AG10803 (cell line): ENCODE results near the gene C1GALT1C1L.
"Not testable (repeated sequence)": the region's sequence is repeated elsewhere in the genome, so short reads cannot be mapped to it uniquely, and the experiment has no call there.

Experiments
- DNase-seq: peaks from one replicate; pipeline ENCODE4 v3.0.0; 2010; ENCODE audit warnings: low read depth
- H3K4me3 ChIP-seq: 2 replicates; pipeline ENCODE4 v1.5.1; 2011; ENCODE audit warnings: mild to moderate bottlenecking, low read length, control low read depth
- CTCF ChIP-seq: conservative IDR thresholded peaks from 2 replicates; pipeline ENCODE4 v1.5.1; 2011; ENCODE audit warnings: mild to moderate bottlenecking, low read length, control low read depth, inconsistent platforms

Gene C1GALT1C1L

GRCh38 chr2:43692428-43692994 is 16.3 kb upstream of the C1GALT1C1L start:
- H3K4me3 ChIP-seq: no peak overlapping the region
- no peak for TF ChIP-seq CTCF
- DNase-seq: no peak

- DNase-seq: no peak
- H3K4me3 ChIP-seq: no peak overlapping the region
- TF ChIP-seq CTCF: no peak
These were observed 13.8 kb upstream of the C1GALT1C1L start for GRCh38 chr2:43689999-43690398.

GRCh38 chr2:43685357-43685756 is 9.1 kb upstream of the C1GALT1C1L start:
- H3K4me3 ChIP-seq: no peak overlapping the region
- no peak for TF ChIP-seq CTCF
- no peak for DNase-seq

GRCh38 chr2:43677783-43678182 is 1.6 kb upstream of the C1GALT1C1L start:
- not testable (repeated sequence) for H3K4me3 ChIP-seq, DNase-seq

GRCh38 chr2:43675646-43676321 is 445 bp downstream of the C1GALT1C1L start:
- no peak for DNase-seq
- H3K4me3 ChIP-seq: peak overlapping the region; percentile 67

GRCh38 chr2:43657241-43657640 is 19.0 kb downstream of the C1GALT1C1L start:
- no peak for DNase-seq
- no peak overlapping the region for H3K4me3 ChIP-seq
- no peak for TF ChIP-seq CTCF

More at GRCh38 chr2:43675646-43676321, 445 bp downstream of the C1GALT1C1L start:
- no peak for TF ChIP-seq CTCF

GRCh38 chr2:43653506-43653905 is 22.7 kb downstream of the C1GALT1C1L start:
- no peak for TF ChIP-seq CTCF
- no peak overlapping the region for H3K4me3 ChIP-seq
- no peak for DNase-seq
